ENCODE measurements around the gene HIGD1C. TPM values are rescaled to one million over a fixed set of nuclear protein-coding genes. Genes with fewer than 3 reads are reported as not detected.

Gene HIGD1C
- total RNA-seq, 1 donor from 2014 or later, result not detected

GRCh38 chr12:50918584-50919316, 33.6 kb upstream of the HIGD1C start:
- Histone ChIP-seq H3K27ac (no peak overlapping the region), H3K9me3 (peaks cover 11 to 18% of the 10 kb centered on the region in 2 donors), H3K27me3 (no peaks in the 10 kb centered on the region), H3K4me1 (peaks cover 0 to 18% of the 10 kb centered on the region in 2 donors), H3K4me3 (no peak overlapping the region), H3K36me3 (no peaks in the 10 kb centered on the region)
- intact Hi-C loops (cut with DNase I), result no loop called here
- no peak for DNase-seq (ENCODE audit: low spot score in 2 of 2)
- TF ChIP-seq, protein P1, sequence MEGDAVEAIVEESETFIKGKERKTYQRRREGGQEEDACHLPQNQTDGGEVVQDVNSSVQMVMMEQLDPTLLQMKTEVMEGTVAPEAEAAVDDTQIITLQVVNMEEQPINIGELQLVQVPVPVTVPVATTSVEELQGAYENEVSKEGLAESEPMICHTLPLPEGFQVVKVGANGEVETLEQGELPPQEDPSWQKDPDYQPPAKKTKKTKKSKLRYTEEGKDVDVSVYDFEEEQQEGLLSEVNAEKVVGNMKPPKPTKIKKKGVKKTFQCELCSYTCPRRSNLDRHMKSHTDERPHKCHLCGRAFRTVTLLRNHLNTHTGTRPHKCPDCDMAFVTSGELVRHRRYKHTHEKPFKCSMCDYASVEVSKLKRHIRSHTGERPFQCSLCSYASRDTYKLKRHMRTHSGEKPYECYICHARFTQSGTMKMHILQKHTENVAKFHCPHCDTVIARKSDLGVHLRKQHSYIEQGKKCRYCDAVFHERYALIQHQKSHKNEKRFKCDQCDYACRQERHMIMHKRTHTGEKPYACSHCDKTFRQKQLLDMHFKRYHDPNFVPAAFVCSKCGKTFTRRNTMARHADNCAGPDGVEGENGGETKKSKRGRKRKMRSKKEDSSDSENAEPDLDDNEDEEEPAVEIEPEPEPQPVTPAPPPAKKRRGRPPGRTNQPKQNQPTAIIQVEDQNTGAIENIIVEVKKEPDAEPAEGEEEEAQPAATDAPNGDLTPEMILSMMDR (IDR thresholded peaks at IDR 0.05), result no peak

- intact Hi-C loops (cut with DNase I), result loop anchor here (5.0 to 10.0 kb wide), 2 partner anchors 161 to 292 kb away; partner anchors contain the start of genes ATF1 and POU6F1
- peak overlapping the region in 1 of 2 donors; percentile 80 for H3K4me3 ChIP-seq
- DNase-seq (ENCODE audit: low spot score in 2 of 2), result no peak
- H3K36me3 ChIP-seq, result no peaks in the 10 kb centered on the region
- TF ChIP-seq, protein P1 (IDR thresholded peaks at IDR 0.05), result no peak
- no peaks in the 10 kb centered on the region for H3K27me3 ChIP-seq
- H3K27ac ChIP-seq, result peak overlapping the region; percentile 79 to 82
- H3K9me3 ChIP-seq, result no peaks in the 10 kb centered on the region
- peaks cover 0 to 18% of the 10 kb centered on the region in 2 donors for H3K4me1 ChIP-seq
Measured at GRCh38 chr12:50922820-50923219, 29.5 kb upstream of the HIGD1C start.

DNA sequence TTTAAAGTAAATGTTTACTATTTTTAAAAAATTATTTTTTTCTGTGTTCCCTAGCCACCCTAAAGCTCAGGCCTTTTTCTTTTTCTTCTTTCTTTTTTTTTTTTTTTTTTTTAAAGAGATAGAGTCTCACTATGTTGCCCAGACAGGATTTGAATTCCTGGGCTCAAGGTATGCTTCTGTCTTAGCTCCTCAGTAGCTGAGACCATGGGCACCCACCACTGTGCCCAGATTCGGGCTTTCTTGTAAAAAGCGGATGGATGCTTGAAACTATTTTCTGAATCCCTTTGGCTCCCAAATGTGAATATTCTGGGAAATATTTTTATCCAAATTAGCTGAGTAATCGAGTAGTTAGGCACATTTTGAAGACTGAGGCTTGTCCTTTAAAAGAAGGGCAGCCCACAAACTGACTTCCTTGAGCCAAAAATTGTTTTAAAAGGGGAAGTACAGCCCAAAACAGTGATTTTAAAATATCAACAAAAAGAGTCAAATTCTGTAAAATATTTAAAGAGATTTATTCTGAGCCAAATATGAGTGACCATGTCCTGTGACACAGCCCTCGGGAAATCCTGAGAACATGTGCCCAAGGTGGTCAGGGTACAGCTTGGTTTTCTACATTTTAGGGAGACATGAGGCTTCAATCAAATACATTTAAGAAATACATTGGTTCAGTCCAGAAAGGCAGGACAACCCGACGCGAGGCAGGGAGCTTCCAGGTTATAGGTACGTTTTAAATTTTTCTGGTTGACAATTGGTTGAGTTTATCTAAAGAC, 28.8 kb upstream of the HIGD1C start:
- DNase-seq (ENCODE audit: low spot score in 2 of 2), result no peak
- Histone ChIP-seq H3K27me3 (no peaks in the 10 kb centered on the region), H3K4me1 (peaks cover 0 to 18% of the 10 kb centered on the region in 2 donors), H3K9me3 (no peaks in the 10 kb centered on the region), H3K4me3 (peak overlapping the region; percentile 75 to 80), H3K36me3 (no peaks in the 10 kb centered on the region), H3K27ac (peak overlapping the region; percentile 79 to 82)
- intact Hi-C loops (cut with DNase I), result loop anchor here (2.0 to 10.0 kb wide), 4 partner anchors 99 to 291 kb away; partner anchors contain the start of genes ATF1 and POU6F1
- TF ChIP-seq, protein P1 (IDR thresholded peaks at IDR 0.05), result no peak

- peak overlapping the region; percentile 79 to 82 for H3K27ac ChIP-seq
- H3K27me3 ChIP-seq, result no peaks in the 10 kb centered on the region
- TF ChIP-seq, protein P1 (IDR thresholded peaks at IDR 0.05), result no peak
- intact Hi-C loops (cut with DNase I), result loop anchor here (2.0 to 10.0 kb wide), 4 partner anchors 99 to 291 kb away; partner anchors contain the start of genes ATF1 and POU6F1
- no peaks in the 10 kb centered on the region for H3K9me3 ChIP-seq
- H3K4me1 ChIP-seq, result peaks cover 0 to 22% of the 10 kb centered on the region in 2 donors
- DNase-seq (ENCODE audit: low spot score in 2 of 2), result no peak
- peak overlapping the region; percentile 75 to 80 for H3K4me3 ChIP-seq
- H3K36me3 ChIP-seq, result no peaks in the 10 kb centered on the region
Measured at GRCh38 chr12:50924131-50924438, 28.3 kb upstream of the HIGD1C start.

- peak overlapping the region; percentile 75 to 80 for H3K4me3 ChIP-seq
- intact Hi-C loops (cut with DNase I), result loop anchor here (1.0 to 10.0 kb wide), 5 partner anchors 61 to 290 kb away; partner anchors contain the start of genes ATF1 and POU6F1
- peak; percentile 63 to 96 for DNase-seq (ENCODE audit: low spot score in 2 of 2)
- H3K36me3 ChIP-seq, result peaks cover 0 to 1% of the 10 kb centered on the region in 2 donors
- H3K4me1 ChIP-seq, result peaks cover 0 to 24% of the 10 kb centered on the region in 2 donors
- H3K27ac ChIP-seq, result peak overlapping the region; percentile 79 to 82
- TF ChIP-seq, protein P1 (IDR thresholded peaks at IDR 0.05), result no peak
- H3K9me3 ChIP-seq, result no peaks in the 10 kb centered on the region
- H3K27me3 ChIP-seq, result no peaks in the 10 kb centered on the region
Measured at GRCh38 chr12:50924439-50925341, 27.7 kb upstream of the HIGD1C start.

Measured in ascending aorta (tissue), 2 donors.